Keratinocyte (primary cell): Measurements from ENCODE around the gene SOHLH2. TPM values are rescaled to one million over a fixed set of nuclear protein-coding genes. Genes with fewer than 3 reads are reported as not detected.

ENCODE experiments used
- DNase-seq: peaks from one replicate; pipeline ENCODE4 v3.0.0-alpha.2; 2011; ENCODE audit warnings: low read depth, missing footprints, low spot score
- FAIRE-seq: peaks from 2 replicates; lab custom pipeline; 2011; peaks lifted over from hg19 to GRCh38; lab: Jason Lieb, UNC
- H2AFZ ChIP-seq: 2 replicates; pipeline ENCODE4 v1.6.0; 2012; ENCODE audit warnings: low read length, control low read depth, inconsistent platforms; ENCODE audit not compliant: control insufficient read depth
- H3K27ac ChIP-seq: 2 replicates; pipeline ENCODE4 v1.5.1; 2011; ENCODE audit warnings: low read length; ENCODE audit not compliant: control insufficient read depth, insufficient read depth
- H3K27me3 ChIP-seq: 3 replicates; pipeline ENCODE4 v1.6.0; 2011; ENCODE audit warnings: low read length; ENCODE audit not compliant: control insufficient read depth, insufficient read depth; ENCODE audit errors: extremely low read depth
- H3K36me3 ChIP-seq, 2 experiments: 2 replicates in 1 of 2; 3 replicates in 1 of 2; pipeline ENCODE4 v1.5.1; 2011; ENCODE audit warnings: low read length in 2 of 2, mild to moderate bottlenecking in 1 of 2; ENCODE audit not compliant: control insufficient read depth in 2 of 2, insufficient read depth in 2 of 2; ENCODE audit errors: extremely low read depth in 1 of 2
- H3K4me1 ChIP-seq: 3 replicates; pipeline ENCODE4 v1.5.1; 2011; ENCODE audit warnings: low read length; ENCODE audit not compliant: control insufficient read depth, insufficient read depth; ENCODE audit errors: extremely low read depth
- H3K4me2 ChIP-seq: 3 replicates; pipeline ENCODE4 v1.6.0; 2011; ENCODE audit warnings: low read depth, low read length; ENCODE audit not compliant: control insufficient read depth, insufficient read depth; ENCODE audit errors: extremely low read depth
- H3K4me3 ChIP-seq, 3 experiments: fragments of 200-600 bp in 1 of 3; sonication (generic) in 1 of 3; 2 replicates in 2 of 3; 3 replicates in 1 of 3; pipeline ENCODE4 v1.5.1; 2011 to 2016; ENCODE audit warnings: low read length in 3 of 3, mild to moderate bottlenecking in 3 of 3, control low read depth in 2 of 3, inconsistent platforms in 1 of 3, low read depth in 1 of 3, mixed read lengths in 1 of 3, mixed run types in 1 of 3, moderate library complexity in 1 of 3; ENCODE audit not compliant: control insufficient read depth in 2 of 3, insufficient read depth in 2 of 3; ENCODE audit errors: extremely low read depth in 1 of 3
- H3K79me2 ChIP-seq: 2 replicates; pipeline ENCODE4 v1.6.0; 2012; ENCODE audit warnings: low read length; ENCODE audit not compliant: control insufficient read depth, insufficient read depth
- H3K9ac ChIP-seq: 3 replicates; pipeline ENCODE4 v1.6.0; 2011; ENCODE audit warnings: low read length; ENCODE audit not compliant: control insufficient read depth, insufficient read depth; ENCODE audit errors: extremely low read depth
- H3K9me1 ChIP-seq: 3 replicates; pipeline ENCODE4 v1.6.0; 2011; ENCODE audit warnings: low read length; ENCODE audit not compliant: control insufficient read depth, insufficient read depth; ENCODE audit errors: extremely low read depth
- H3K9me3 ChIP-seq: 2 replicates; pipeline ENCODE4 v1.5.1; 2012; ENCODE audit warnings: low read depth, low read length; ENCODE audit not compliant: control insufficient read depth
- H4K20me1 ChIP-seq: 3 replicates; pipeline ENCODE4 v1.6.0; 2011; ENCODE audit warnings: low read length; ENCODE audit not compliant: control insufficient read depth, insufficient read depth; ENCODE audit errors: extremely low read depth
- CTCF ChIP-seq, 3 experiments: IDR thresholded peaks in 1 of 3; conservative IDR thresholded peaks in 1 of 3; optimal IDR thresholded peaks in 1 of 3; 2 replicates in 2 of 3; 3 replicates in 1 of 3; pipeline versions ENCODE3 to v1.5.1; 2011; ENCODE audit warnings: low read length in 3 of 3, mild to moderate bottlenecking in 3 of 3, moderate library complexity in 2 of 3, control low read depth in 1 of 3, inconsistent platforms in 1 of 3; ENCODE audit not compliant: insufficient read depth in 2 of 3; ENCODE audit errors: extremely low read depth in 1 of 3
- EZH2 ChIP-seq: IDR thresholded peaks from one replicate; pipeline ENCODE4 v1.6.1; 2012; ENCODE audit warnings: inconsistent platforms, mild to moderate bottlenecking, low read length, moderate library complexity
- dilution Hi-C: fragments of 300-500 bp; cut with MboI; formaldehyde crosslinking; loops from one replicate; pipeline ENCODE4 v1.7.0; 2020; ENCODE audit warnings: low sequenced_read_pairs; ENCODE audit not compliant: extremely low pct_ligation_motif_present
- polyA plus RNA-seq, 5 experiments: library from polyadenylated mRNA; depleted of rRNA in 3 of 5; stranded (reverse) in 3 of 5; stranded (forward) in 1 of 5; unstranded in 1 of 5; fragments of >200 nt; gene quantifications; 1 replicate in 1 of 5; 2 replicates in 3 of 5; 3 replicates in 1 of 5; pipeline versions ENCODE4 v1.2.1 to v1.2.3, GENCODE V29; 2011 to 2012; ENCODE audit warnings: missing spikeins in 2 of 5, low read depth in 1 of 5, low replicate concordance in 1 of 5

The SOHLH2 gene
- polyA plus RNA-seq, 1 donor (not counting 4 experiments of a cell fraction or from before 2014, with no cell fraction given), result not detected

- DNase-seq (no peak), FAIRE-seq (no peak)
- Histone ChIP-seq H3K4me3 (no peak overlapping the region), H3K9ac (no peak overlapping the region), H3K27ac (no peak overlapping the region), H3K9me3 (no peaks in the 10 kb centered on the region), H2AFZ (no peak overlapping the region), H3K27me3 (peaks cover 7% of the 10 kb centered on the region), H3K36me3 (no peaks in the 10 kb centered on the region), H3K4me1 (peaks cover 2% of the 10 kb centered on the region), H3K4me2 (no peak overlapping the region), H3K79me2 (no peaks in the 10 kb centered on the region), H4K20me1 (no peaks in the 10 kb centered on the region), H3K9me1 (no peaks in the 10 kb centered on the region)
- TF ChIP-seq EZH2 (no peak), CTCF (optimal IDR thresholded peaks at IDR 0.05 in 1 of 3, IDR thresholded peaks at IDR 0.05 in 1 of 3, conservative IDR thresholded peaks at IDR 0.05 in 1 of 3; ENCODE audit: extremely low read depth in 1 of 3, insufficient read depth in 2 of 3, low read length in 3 of 3) (no peak)
- dilution Hi-C loops, result no loop called here
These were observed 55.7 kb downstream of the SOHLH2 start for GRCh38 chr13:36158611-36159010.

- Histone ChIP-seq H3K9me3 (no peaks in the 10 kb centered on the region), H3K4me3 (no peak overlapping the region), H3K4me1 (no peaks in the 10 kb centered on the region), H2AFZ (no peak overlapping the region), H3K4me2 (no peak overlapping the region), H3K27me3 (peaks cover 7% of the 10 kb centered on the region), H3K27ac (no peak overlapping the region), H3K9me1 (no peaks in the 10 kb centered on the region), H3K36me3 (no peaks in the 10 kb centered on the region), H3K79me2 (no peaks in the 10 kb centered on the region), H3K9ac (no peak overlapping the region), H4K20me1 (no peaks in the 10 kb centered on the region)
- no peak for DNase-seq
- TF ChIP-seq EZH2, result no peak
- no peak for TF ChIP-seq CTCF (optimal IDR thresholded peaks at IDR 0.05 in 1 of 3, IDR thresholded peaks at IDR 0.05 in 1 of 3, conservative IDR thresholded peaks at IDR 0.05 in 1 of 3; ENCODE audit: extremely low read depth in 1 of 3, insufficient read depth in 2 of 3, low read length in 3 of 3)
- no peak for FAIRE-seq
- dilution Hi-C loops, result no loop called here
These were observed 56.9 kb downstream of the SOHLH2 start for GRCh38 chr13:36157480-36157879.
